Stimulated activated CD4-positive, alpha-beta T cell treated with anti-CD3 and anti-CD28 coated beads, Interleukin-12 subunit alpha, Interleukin-12 subunit beta, amount 100 ng/mL, for 24 hours (primary cell): ENCODE measurements around the gene DNAJC11.
"Not testable (repeated sequence)": the region's sequence is repeated elsewhere in the genome, so short reads cannot be mapped to it uniquely, and the experiment has no call there.

Experiments used
- DNase-seq, 2 experiments: peaks; one replicate each; pipeline ENCODE4 v3.0.0-alpha.2; 2020; ENCODE audit warnings: low read depth in 2 of 2

DNAJC11 gene

DNA sequence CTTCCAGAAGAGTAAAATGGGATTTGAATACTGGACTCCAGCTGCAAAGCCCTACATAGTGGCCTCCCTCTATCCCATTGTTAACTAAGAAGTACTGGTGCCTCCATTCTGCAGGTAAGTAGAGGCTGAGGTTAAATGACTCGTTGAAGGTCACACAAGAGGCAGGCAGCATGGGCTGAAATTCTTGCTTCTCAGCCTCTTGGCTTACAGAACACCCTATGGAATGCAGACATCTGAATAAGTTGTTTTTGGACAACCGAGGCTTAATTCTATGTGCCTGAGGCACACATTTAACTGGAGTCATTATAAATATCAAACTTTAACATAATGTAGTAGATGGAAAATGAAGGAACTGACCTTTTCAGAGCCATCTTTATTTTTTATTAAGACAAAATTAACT, 5.7 kb downstream of the DNAJC11 start:
- no peak for DNase-seq

DNA sequence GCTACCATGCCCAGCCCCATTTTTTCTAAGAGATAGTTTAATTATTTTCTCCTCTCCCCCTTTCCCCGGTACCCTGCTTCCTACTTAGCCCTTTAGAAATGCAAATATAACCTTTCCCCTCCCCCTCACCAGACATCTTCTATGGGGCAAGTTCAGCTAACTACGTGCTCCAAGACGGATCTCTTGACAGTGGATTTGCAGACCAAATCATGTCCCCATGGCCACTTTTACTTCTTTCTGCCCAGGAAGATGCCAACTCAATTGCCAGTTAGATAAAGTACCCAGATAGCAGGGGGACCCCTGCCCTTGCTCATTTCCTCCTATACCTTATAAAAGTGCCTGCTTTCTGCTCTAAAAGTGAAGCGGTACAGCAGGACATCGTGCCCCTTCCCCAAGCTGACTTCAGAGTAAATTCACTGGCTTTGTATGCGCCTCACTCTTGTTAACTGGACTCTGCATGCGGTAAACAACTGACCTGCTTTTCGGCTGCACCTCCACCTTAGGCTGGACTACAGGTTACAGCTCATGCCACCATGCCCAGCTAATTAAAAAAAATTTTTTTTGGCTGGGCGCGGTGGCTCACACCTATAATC, 7.4 kb downstream of the DNAJC11 start:
- no peak for DNase-seq

DNA sequence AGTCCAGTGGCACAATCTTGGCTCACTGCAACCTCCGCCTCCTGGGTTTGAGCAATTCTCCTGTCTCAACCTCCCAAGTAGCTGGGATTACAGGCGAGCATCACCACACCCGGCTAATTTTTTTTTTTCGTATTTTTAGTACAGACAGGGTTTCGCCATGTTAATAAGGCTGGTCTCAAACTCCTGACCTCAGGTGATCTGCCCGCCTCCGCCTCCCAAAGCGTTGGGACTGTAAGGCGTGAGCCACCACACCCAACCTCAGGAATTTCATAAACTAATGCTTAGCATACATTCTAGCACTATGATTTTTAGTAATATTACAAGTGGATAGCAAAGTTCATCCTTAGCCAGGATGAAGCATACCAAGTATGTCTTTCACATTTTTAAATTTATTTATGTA, 8.7 kb downstream of the DNAJC11 start:
- no peak for DNase-seq

DNA sequence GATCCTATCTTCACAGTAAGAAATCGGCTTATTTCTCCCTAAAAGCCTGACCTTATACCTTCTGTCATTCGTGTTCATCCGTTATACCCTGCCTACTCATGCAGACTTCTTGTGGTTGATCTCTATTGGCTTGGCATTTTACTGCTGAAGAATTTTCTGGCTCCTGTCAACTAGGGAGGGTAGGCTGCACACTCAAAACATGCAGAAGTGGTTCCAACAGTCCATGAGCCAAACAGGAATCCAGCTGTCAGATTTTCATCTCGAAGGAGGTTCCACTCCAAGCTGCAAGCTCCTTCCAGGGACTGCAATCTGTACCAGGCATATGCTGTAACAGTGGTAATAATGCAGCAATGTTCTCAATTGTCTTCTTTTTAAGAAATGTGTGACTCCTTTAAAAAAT, 10.1 kb downstream of the DNAJC11 start:
- no peak for DNase-seq

DNA sequence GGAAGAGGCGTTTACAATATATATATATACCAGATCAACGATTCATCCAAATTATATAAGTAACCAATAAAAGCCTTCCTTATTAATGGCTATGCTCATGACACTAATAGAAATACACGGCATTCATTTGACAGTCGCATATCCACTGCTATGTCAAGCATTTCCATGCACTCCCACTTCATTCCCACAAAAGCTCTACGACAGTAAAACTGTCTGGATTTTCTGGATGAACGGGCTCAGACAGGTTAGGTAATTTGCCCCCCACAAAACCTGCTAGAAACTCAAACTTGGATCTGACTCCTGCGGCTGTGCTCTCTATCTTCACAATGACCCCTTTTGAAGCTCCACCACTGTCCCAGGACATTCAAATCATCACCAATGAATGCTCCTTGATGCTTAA, 11.4 kb downstream of the DNAJC11 start:
- no peak for DNase-seq

DNA sequence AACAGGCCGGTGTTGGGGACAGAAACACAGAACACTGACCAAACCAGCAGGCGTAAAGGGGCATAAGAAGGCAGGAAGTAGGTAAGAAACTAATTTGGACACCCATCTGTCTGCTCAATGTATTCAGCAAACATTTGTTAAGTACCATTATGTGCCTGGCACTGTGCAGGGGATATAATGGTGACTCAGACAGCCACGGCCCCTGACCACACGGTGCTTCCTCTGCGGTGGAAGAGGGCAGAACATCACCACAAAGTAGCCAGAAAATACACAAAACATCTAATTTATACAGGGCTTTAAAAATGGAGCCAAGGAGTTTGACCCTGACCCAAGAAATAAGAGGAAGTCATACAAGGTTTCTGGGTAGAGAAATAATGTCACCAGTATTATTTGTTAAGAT, 12.9 kb downstream of the DNAJC11 start:
- no peak for DNase-seq

DNA sequence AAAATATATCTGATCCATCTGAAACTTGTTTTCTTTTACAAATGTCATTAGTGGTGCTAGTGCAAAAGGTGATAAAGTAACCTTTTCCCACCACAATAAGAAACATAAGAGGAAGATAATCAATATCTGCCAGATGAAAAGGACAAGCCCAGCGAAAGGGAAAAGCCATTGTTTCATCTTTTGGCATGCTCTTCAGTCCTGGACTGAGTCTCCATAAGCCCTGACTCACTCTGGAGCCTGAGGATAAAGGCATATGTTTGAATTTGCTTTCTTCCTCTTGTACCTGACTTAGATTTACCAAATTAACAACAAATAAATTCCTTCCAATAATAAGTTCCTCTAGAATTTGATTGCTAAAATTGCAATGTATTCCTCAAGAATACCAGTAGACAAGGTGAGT, 13.6 kb downstream of the DNAJC11 start:
- DNase-seq: no peak

DNA sequence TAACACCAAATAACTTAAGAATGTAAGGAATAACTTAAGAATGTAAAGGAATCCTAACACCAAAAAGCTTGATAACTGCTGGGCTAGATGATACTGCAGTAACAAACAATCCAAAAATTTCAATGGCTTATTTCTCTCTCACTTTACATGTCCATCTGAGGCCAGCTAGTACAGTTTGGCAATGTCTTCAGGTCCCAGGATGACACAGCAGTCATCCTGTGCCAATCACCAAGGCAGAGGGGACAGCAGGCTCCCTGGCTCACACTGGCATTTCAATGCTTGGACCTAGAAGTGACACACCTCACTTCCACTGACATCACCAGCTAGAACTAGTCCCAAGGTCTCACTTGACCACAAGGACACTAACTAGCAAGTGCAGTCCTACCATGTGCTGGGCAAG, 15.3 kb downstream of the DNAJC11 start:
- DNase-seq: no peak

DNA sequence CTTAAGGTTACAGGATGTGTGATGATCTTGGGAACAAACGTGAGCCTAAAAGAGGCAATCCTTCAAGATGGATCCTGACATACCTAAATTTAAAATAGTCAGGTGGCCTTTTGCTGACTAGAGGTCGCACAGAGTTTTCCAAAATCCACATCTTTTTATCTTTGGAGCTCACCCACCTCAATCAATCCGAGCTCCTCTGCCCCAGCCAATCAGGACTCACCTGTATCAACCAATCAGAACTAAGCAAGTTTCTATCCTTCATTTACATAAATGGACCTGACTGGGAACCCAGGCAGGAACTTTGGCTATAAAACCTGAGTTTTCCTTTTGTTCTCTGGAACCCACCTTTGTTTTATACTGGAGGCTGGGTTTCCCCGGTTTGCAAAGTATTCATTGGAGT, 16.2 kb downstream of the DNAJC11 start:
- DNase-seq: no peak

DNA sequence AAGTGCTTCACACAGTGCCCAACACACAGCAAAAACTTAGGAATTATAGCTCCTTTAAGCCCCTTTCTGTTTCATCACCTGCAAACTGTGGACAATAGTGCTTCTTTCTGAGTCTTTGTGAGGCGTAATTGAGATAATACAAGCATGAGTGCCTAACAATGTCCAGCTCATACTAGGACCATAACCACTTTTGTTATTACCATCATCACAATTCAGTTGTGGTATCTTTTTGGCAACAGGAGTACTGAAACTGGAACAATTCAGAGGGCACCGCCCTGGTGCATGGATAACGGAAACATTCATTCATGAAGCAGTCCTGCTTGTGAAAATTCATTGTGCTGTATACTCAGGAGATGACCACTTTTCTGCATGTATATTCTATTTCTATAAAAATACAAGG, 18.2 kb downstream of the DNAJC11 start:
- DNase-seq: no peak

DNA sequence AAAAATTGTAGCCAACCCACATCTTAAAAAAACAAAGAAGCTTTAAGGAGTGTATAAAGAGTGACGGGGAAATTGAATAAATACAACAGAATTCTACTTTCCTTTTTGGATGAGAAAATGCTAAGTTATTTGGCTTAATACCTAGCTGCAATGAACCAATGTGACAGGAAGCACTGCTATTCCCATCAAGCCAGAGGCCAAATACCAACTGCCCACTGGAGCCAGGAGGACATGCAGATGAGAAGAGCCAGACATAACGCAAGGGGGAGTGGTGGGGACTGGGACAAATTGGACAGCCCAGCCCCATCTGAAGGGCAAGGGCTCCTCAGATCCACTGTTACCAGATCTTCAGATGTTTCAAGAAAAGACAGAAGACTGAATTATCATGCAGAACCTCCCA, 25.7 kb downstream of the DNAJC11 start:
- no peak for DNase-seq

DNA sequence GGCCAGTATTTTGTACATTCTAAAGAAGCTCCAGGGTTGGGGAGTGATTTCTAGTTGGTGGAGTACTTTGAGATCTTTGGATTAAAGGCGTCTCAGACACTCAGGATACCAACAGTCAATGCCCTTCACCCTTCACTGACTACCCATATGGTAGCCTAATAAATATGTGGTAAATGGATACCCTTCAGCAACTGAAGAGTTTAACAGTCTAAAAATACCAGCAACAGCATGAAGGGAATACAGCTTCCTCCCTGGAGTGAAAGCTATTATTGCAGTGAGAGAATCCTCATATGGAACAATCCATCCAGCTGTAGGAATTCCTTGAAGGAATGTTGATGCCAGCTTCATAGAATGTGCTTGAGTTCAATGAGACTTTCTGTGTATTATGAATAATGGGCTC, 26.8 kb downstream of the DNAJC11 start:
- no peak for DNase-seq

DNA sequence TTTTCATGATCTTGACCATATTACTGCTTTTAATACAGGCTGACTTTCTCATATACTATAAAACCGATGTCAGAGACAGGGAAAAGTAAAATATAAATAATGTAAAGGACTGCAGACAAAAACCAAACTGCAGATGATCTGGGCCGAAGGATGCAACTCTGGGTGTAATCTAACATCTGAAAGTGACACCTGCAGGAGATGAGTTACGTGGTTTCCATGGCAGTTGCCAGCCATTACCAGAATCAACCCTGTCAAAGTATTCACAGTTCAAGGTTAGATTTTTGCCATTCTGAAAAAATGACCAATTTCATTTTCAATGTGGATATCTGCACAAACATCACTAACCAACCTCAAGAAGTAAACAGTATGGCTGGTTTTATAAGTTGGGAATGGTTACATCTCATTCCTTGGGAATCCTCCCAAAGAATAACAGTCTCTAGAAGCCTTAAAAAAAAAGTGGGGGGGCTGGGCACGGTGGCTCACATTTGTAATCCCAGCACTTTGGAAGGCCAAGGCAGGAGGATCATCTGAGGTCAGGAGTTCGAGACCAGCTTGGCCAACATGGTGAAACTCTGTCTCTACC, 27.7 kb downstream of the DNAJC11 start:
- no peak for DNase-seq

DNA sequence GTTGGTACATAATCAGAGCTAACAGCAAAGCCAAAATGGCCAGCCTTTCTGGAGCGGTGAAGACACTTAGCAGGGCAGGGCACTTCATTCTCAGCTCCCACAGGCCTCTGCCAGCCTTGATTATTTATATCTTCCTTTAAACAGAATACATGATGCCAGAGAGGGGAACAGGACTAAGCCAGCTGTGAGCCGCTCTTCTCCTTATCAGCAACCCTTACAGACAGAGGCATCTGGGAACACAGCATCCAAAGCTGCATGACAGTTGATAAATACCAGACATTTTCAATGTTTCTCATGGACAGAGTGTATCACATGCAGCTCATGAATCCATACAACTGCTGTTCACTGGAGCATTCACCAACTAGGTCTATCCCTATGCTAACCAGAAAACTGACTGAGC, 29.1 kb downstream of the DNAJC11 start:
- DNase-seq: no peak

DNA sequence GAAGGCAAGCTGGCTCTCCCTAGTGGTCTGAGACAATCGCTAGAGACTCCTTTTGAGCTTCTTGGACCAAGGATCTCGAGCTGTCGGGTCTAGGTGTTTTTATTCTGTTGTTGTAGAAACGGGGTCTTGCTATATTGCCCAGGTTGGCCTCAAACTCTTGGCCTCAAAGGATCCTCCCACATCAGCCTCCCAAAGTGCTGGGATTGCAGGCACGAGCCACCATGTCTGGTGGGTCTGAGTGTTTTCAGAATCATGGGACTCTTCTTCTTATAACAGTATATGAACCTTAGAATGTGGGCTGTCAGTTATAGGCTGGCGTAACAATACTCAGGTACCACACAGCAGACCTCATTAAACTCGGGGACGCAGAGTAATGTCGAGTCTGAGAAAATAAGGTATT, 33.1 kb downstream of the DNAJC11 start:
- no peak for DNase-seq

DNA sequence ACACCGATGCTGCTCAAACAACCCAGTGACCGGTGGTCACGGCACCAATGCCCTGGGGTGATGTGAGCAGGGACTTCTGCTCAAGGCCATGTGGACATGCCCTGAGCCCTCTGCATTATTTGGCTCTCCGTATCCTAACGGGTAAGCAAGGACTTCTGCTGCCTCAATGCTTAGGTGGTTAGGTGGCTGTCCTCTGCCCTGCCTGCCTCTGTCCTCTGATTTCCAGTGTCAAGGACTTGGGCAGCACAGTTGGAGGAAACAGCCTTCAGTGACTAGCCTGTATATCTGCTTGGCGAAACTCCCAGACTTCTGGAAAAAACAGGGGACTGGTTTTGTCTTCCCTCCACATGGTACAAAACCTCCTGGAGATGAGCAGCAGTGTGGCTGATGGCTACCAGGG, 34.5 kb downstream of the DNAJC11 start:
- no peak for DNase-seq

DNA sequence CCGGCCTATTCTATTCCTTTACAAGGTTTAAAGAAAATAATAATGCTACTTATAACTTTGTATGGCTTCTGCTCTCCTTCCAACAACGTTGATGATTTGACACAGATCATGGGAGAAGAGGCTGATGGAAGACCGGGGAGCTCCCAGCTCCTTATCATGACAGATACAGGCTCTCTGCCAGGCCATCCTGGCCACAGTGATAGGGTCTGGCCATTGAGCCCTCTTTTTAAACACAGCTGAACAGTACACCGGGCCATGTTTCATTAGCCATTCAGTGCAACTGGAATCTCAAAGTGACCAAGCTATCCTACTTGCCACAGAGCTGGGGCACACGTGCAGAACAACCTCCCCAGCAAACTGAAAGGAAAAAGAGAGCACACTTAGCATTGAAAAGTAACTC, 34.9 kb downstream of the DNAJC11 start:
- no peak for DNase-seq

DNA sequence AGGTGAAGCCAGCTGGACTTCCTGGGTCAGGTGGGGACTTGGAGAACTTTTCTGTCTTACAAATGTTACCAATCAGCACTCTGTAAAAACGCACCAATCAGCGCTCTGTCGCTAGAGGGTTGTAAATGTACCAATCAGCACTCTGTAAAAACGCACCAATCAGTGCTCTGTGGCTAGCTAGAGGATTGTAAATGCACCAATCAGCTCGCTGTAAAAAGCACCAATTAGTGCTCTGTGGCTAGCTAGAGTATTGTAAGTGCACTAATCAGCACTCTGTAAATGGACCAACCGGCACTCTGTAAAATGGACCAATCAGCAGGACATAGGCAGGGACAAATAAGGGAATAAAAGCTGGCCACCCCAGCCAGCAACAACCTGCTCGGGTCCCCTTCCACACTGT, 39.1 kb downstream of the DNAJC11 start:
- not testable (repeated sequence) for DNase-seq

DNA sequence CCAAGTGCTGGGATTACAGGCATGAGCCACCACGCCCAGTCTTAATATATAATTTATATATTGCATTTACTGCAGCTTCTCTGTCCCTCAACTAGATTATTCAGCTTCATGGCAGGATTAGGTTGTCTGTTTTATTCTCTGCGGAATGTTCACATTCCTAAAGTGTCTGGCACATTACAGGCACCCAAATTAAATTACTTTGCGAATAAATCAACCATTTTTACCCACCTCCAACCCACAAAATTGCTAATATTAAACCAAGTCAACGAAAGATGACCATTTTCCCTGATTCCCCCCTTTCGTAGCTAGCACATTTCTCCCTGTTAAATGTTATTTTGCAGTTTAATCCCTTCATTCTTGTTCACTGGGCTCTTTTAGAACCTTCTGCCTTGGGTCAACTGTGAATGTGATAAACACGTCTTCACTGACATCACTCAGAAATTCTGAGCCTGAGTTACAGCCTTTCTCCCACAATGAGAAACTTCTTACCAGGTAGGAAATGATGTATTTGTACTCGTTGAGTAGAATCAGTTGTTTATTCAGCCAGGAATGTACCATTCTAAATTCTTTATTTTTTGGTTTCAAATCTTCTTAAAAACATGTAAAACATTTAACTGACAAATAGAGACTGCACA, 41.1 kb downstream of the DNAJC11 start:
- no peak for DNase-seq

DNA sequence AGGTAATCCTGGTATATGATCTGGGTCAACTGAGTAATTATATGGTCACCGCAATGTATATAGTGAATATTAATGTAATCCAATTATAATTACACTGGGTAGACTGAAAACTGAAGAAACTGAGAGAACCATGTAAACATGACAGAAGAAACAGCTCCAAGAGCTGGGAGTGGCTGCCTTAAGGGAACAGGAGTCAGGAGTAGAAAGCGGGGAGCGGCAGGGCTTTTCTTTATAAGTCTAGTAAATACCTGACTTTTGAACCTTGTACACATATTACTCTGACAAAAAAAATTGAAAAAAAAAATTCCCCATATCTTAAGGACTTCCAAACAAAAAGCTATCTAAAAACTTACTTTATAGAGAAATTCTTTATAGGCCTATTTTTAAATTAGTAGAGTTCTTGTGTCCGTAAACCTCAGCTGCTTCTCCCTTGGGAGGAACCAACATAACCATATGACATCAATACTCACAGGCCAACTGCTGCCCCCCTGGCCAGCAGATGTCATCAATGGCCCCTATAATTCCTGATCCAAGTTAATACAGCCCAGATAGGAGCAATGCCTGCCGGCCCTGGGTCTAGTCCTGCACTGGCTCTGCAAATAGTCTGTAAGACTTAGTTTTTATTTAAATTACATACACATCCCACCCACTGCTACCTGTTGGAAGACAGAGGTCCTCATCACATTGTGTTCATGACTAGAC, 43.1 kb downstream of the DNAJC11 start:
- DNase-seq: no peak

DNA sequence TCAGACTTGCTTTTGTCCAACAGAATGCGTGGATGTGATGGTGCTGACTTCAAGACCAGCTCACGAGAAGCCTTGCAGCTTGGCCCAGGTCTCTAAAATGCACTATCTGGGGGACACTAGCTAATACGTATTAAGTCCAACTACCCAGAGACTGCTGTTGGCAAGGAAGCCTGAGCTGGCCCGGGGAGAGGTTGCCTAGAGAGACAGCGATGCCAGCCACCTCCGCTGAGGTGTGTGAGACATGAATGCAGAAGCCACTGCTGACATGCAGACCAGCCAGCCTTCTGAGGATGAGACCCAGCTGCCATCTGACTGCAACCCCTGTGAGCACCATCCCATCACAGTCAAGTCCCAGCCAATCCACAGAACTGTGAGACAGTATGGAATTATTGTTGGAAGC, 44.5 kb downstream of the DNAJC11 start:
- DNase-seq: no peak

DNA sequence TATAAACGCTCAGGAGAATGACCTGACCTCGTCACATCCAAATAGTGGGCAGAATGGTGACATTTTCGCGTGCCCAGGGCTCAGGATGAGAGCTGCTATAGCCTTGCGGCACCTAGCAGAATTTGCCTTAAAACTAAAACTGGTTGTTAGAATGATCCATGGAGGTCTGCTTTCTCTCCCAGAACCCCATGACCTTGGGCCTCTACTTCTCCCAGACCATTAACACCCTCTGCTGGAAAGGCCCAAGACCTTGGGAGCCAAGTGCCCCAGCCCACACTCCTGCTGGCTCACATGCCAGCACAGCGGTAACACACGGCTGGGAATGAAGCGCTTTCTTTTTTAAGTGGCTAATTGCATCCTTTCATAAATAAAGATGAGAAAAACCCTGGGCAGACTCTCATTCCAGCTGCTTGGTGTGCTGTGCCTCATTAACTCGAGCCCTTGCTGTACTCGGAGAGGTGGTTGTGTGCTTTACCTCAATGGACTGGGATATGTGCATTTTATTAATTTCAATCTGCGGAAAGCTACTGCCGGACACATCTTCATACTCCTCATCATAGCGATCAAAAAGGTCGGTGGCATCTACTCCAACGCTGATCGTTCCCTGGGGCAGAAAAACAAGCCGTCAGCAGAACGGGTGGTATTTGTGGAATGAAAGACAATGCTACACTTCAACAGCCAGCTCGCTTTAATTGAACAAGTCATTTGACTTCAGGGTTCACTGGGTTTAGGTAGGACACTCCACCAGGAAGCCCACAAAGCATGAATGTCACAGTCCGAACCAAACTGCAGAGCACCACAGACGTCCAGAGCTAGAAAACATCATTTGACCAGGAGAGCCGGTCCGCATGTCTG, 48.0 kb downstream of the DNAJC11 start:
- no peak for DNase-seq
